HepG2 (cell line): ENCODE data around the gene FBXO2. TPM values are rescaled to one million over a fixed set of nuclear protein-coding genes. Genes with fewer than 3 reads are reported as not detected.
A peak's percentile ranks its signal among the peaks of the same experiment; 100 is the strongest.

Experiments
- CCAR2 ChIP-seq: fragments of 200-400 bp; formaldehyde crosslinking; optimal IDR thresholded peaks from 2 replicates; pipeline ENCODE3; 2018; ENCODE audit warnings: low read depth, mild to moderate bottlenecking, low read length, moderate library complexity
- CEBPB ChIP-seq: IDR thresholded peaks from 2 replicates; pipeline ENCODE4 v1.6.1; 2011; ENCODE audit warnings: low read depth, low read length, improper control_type of control experiment, borderline replicate concordance
- HMGA1 ChIP-seq: sonication (generic); formaldehyde crosslinking; conservative IDR thresholded peaks from 2 replicates; pipeline ENCODE4 v1.4.0; 2020; ENCODE audit warnings: missing genetic modification reagents
- KDM3A ChIP-seq: IDR thresholded peaks from 2 replicates; pipeline ENCODE4 v1.6.1; 2018; ENCODE audit warnings: low read depth, missing compliant biosample characterization
- MAFG ChIP-seq: sonication (generic); formaldehyde crosslinking; IDR thresholded peaks from 2 replicates; pipeline ENCODE4 v1.5.1; 2020; ENCODE audit warnings: mild to moderate bottlenecking, missing genetic modification reagents
- SAP130 ChIP-seq: IDR thresholded peaks from 2 replicates; pipeline ENCODE4 v1.6.1; 2016; ENCODE audit warnings: low read depth
- SKIL ChIP-seq: sonication (generic); formaldehyde crosslinking; IDR thresholded peaks from 2 replicates; pipeline ENCODE4 v1.8.0; 2022; ENCODE audit warnings: missing genetic modification reagents, mild to moderate bottlenecking, moderate library complexity, borderline replicate concordance
- TFDP2 ChIP-seq: sonication (generic); formaldehyde crosslinking; IDR thresholded peaks from 2 replicates; pipeline ENCODE4 v1.4.0; 2020; ENCODE audit warnings: missing genetic modification reagents
- UBTF ChIP-seq: sonication (generic); formaldehyde crosslinking; IDR thresholded peaks from 2 replicates; pipeline ENCODE4 v1.4.0; 2020; ENCODE audit warnings: mild to moderate bottlenecking, missing genetic modification reagents
- ZBTB4 ChIP-seq: sonication (generic); formaldehyde crosslinking; IDR thresholded peaks from 2 replicates; pipeline ENCODE4 v1.4.0; 2020; ENCODE audit warnings: missing genetic modification reagents, mild to moderate bottlenecking, borderline replicate concordance
- ZNF264 ChIP-seq: sonication (generic); formaldehyde crosslinking; IDR thresholded peaks from 2 replicates; pipeline ENCODE4 v1.4.0; 2020; ENCODE audit warnings: missing genetic modification reagents
- ZNF329 ChIP-seq: sonication (generic); formaldehyde crosslinking; IDR thresholded peaks from 2 replicates; pipeline ENCODE4 v1.9.0; 2021; ENCODE audit warnings: low read depth, mild to moderate bottlenecking, missing genetic modification reagents
- ZNF646 ChIP-seq: sonication (generic); formaldehyde crosslinking; IDR thresholded peaks from 2 replicates; pipeline ENCODE4 v1.9.0; 2021; ENCODE audit warnings: mild to moderate bottlenecking, missing genetic modification reagents
- polyA plus RNA-seq, 8 experiments: library from polyadenylated mRNA; depleted of rRNA in 3 of 8; stranded (reverse) in 7 of 8; unstranded in 1 of 8; fragments of >200 nt; fragmentation: Illumina TruSeq in 4 of 8; extraction: Trizol in 4 of 8; gene quantifications; 2 replicates each; pipeline versions ENCODE4 v1.2.1 to v1.2.3, GENCODE V29; 2011 to 2016; ENCODE audit warnings: low read depth in 4 of 8, missing spikeins in 1 of 8, mixed read lengths in 1 of 8; ENCODE audit not compliant: insufficient read depth in 1 of 8
- total RNA-seq, 5 experiments: library from RNA; depleted of rRNA; stranded (reverse); fragments of >200 nt; fragmentation: Illumina TruSeq; extraction: Trizol; gene quantifications; 2 replicates each; pipeline ENCODE4 v1.2.3, GENCODE V29; 2016; ENCODE audit warnings: low read depth in 1 of 5

FBXO2 gene
- total and polyA plus RNA-seq, 2 of the 13 experiments (the other 11 are each of a cell fraction or from before 2014, with no cell fraction given), result 79.3 to 112 TPM

GRCh38 chr1:11664336-11665065 is 10.3 kb upstream of the FBXO2 start (continued):
- TF ChIP-seq SKIL (no peak), ZNF329 (CRISPR knock-in tag) (no peak), CCAR2 (no peak), CEBPB (no peak), SAP130 (no peak), MAFG (CRISPR knock-in tag) (no peak), KDM3A (CRISPR knock-in tag) (no peak), ZNF264 (CRISPR knock-in tag) (no peak), ZNF646 (no peak), HMGA1 (CRISPR knock-in tag) (no peak), ZBTB4 (CRISPR knock-in tag) (no peak), UBTF (CRISPR knock-in tag) (peak; percentile 7; the same call in 1 of the 2 replicates), TFDP2 (CRISPR knock-in tag) (no peak)
